ENCODE data around the gene TMEFF2. TPM values are rescaled to one million over a fixed set of nuclear protein-coding genes. Genes with fewer than 3 reads are reported as not detected.

Gene TMEFF2
- total RNA-seq, 1 donor from 2014 or later, result not detected

GRCh38 chr2:191905336-191905735 is 289.4 kb downstream of the TMEFF2 start:
- Histone ChIP-seq H3K27ac (no peak overlapping the region), H3K4me3 (no peak overlapping the region), H3K9me3 (no peaks in the 10 kb centered on the region), H3K36me3 (no peaks in the 10 kb centered on the region), H3K27me3 (no peaks in the 10 kb centered on the region), H3K4me1 (no peaks in the 10 kb centered on the region)
- intact Hi-C loops (cut with DNase I), result no loop called here
- DNase-seq (ENCODE audit: low spot score in 2 of 2), result no peak
- no peak for TF ChIP-seq CTCF (IDR thresholded peaks at IDR 0.05)

DNA sequence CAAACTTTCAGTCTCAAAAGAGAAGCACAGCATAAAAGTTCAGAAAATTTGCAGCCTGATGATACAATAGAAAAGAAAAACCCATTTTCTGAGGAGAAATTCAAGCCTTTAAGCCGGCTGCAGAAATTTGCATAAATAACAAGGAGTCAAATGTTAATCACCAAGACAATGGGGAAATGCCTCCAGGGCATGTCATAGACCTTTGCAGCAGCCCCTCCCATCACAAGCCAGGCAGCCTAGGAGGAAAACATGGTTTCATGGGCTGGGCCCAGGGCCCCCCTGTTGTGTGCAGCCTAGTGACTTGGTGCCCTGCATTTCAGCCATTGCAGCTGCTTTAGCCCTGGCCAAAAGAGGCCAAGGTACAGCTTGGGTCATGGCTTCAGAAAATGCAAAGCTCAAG is 293.7 kb downstream of the TMEFF2 start:
- Histone ChIP-seq H3K4me3 (no peak overlapping the region), H3K4me1 (no peaks in the 10 kb centered on the region), H3K9me3 (no peaks in the 10 kb centered on the region), H3K27me3 (no peaks in the 10 kb centered on the region), H3K27ac (no peak overlapping the region), H3K36me3 (no peaks in the 10 kb centered on the region)
- intact Hi-C loops (cut with DNase I), result no loop called here
- TF ChIP-seq CTCF (IDR thresholded peaks at IDR 0.05), result no peak
- no peak for DNase-seq (ENCODE audit: low spot score in 2 of 2)

DNA sequence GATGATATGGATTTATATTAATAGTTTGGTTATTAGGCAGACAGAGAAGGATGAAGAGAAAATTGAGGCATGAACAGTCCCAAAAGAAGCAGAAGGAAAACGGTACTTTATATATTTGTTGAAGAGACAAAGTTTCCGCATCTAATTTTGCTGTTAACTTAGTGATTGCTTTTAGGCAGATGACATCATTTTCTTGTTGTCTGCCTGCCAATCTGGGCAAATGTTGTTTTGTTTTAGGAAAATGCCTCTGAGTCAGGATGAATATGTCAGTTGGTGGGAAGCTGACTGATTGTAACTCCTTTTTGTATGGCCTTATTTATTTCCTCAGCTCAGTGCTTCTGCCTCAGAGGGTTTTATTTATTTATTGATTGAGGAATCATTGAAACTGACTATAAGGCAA is 295.3 kb downstream of the TMEFF2 start:
- Histone ChIP-seq H3K27me3 (no peaks in the 10 kb centered on the region), H3K4me1 (no peaks in the 10 kb centered on the region), H3K4me3 (no peak overlapping the region), H3K36me3 (no peaks in the 10 kb centered on the region), H3K27ac (no peak overlapping the region), H3K9me3 (no peaks in the 10 kb centered on the region)
- intact Hi-C loops (cut with DNase I), result no loop called here
- DNase-seq (ENCODE audit: low spot score in 2 of 2), result no peak
- TF ChIP-seq CTCF (IDR thresholded peaks at IDR 0.05), result no peak
